GM18498 (cell line): ENCODE data around the gene SYN1.

Experiments used
- ATAC-seq: cut with Tn5 transposase; IDR thresholded peaks from one replicate; pipeline ENCODE4 v1.9.1; 2021; ENCODE audit warnings: mild to moderate bottlenecking, moderate library complexity; ENCODE audit not compliant: unreplicated experiment

SYN1 gene

GRCh38 chrX:47574547-47575301, 44.9 kb downstream of the SYN1 start:
- ATAC-seq = no peak

- no peak for ATAC-seq
Measured at GRCh38 chrX:47574076-47574546, 45.5 kb downstream of the SYN1 start.

DNA sequence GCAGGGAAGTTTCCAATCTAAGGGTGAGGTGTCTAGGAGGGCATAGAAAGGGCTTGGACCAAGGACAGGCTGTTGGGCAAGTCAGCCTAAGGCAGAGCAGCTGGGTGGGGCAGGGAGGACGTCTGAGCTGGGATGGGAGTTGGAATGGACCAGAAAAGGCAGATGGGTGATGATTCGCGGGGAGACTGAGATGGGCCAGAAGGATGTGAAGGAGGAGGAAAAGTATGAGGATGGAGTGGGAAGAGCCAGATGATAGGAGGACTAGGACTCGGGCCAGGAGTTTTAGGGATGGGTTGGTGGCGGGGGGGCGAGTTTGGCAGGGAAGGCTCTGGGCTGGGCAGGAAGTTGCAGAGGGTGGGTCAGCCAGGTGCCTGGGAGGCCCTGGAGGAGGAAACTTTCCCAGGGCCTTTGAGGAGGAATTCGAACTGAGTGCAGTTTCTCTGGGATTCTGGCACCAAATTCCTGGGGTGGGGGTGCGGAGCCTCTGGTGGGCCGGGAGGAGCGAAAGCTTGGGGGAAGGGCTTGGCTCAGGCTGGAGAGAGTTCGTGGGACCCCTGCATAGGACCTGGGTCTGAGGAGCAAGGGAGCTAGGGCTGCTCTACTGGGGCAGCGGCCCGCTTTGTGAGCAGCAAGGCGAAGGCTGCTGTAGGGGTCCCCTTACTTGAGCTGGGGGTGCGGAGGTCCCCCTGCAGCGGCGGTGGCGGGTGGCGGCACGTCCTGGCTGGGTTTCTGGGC, 46.1 kb downstream of the SYN1 start:
- no peak for ATAC-seq

DNA sequence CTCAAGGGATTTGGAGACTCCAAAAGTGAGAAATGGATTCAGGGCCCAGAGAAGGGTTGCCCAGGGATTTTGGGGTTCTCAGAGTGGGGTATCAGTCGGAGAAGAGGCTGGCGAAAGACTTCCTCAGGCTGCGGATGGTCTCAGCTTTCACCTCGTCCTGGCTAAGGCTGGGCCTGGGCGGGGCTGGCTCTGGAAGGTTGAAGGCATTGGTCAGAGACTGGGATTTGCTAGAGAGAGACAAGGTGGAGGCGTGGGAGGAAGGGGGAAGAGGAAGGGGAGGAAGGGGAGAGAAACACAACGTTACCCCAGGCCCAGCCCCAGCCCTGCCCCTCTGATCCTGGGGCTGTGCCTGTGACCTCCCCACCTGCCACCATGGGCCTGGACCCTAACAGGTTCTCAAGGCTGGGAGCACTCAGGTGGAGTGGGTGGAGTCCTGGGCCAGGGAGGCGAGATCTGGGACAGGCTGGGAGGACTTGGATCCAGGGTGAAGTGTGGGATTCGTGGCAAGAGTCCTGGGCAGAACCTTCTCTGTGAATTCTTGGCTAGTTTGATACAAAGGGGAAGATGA, 46.8 kb downstream of the SYN1 start:
- ATAC-seq = no peak

DNA sequence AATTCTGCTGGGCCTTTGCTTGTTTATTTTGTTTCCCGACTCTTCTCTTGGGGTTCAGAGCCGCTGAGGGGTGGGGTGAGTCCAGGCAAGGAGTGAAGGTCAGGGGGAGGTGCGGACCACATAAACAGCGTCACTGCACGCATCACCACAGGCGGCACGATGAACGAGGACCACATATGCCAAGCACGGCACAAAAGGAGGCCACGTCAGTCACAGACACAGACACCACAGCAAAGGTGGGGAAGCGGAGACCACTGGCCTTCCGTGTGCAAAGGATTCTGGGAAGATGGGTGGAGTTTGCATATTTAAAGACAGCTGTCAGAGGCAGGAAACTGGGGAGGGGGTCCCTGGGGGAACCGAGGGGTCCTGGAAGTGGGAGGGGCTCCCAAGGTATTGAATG, 47.8 kb downstream of the SYN1 start:
- ATAC-seq = no peak

GRCh38 chrX:47571215-47571614, 48.4 kb downstream of the SYN1 start:
- ATAC-seq = no peak

GRCh38 chrX:47570794-47571193, 48.9 kb downstream of the SYN1 start:
- ATAC-seq = no peak

GRCh38 chrX:47568656-47569295, 50.9 kb downstream of the SYN1 start:
- no peak for ATAC-seq

DNA sequence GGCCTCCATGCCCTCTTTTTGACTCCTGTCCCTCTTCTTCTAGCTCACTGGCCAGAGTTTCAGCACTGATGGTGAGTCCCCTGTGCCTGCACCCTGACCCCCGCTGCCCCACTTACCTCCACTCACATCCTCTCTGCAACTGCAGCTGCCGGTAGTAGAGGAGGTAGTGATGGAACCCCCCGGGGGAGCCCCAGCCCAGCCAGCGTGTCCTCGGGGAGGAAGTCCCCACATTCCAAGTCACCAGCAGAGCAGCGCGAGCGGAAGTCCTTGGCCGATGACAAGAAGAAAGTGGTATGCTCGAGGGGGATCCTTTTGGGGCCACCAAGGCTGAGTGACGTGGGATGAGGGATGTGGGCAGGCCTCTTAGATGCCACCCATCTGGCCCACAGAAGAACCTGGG, 52.8 kb downstream of the SYN1 start:
- no peak for ATAC-seq

- ATAC-seq = no peak
Measured at GRCh38 chrX:47564438-47565085, 55.1 kb downstream of the SYN1 start.

DNA sequence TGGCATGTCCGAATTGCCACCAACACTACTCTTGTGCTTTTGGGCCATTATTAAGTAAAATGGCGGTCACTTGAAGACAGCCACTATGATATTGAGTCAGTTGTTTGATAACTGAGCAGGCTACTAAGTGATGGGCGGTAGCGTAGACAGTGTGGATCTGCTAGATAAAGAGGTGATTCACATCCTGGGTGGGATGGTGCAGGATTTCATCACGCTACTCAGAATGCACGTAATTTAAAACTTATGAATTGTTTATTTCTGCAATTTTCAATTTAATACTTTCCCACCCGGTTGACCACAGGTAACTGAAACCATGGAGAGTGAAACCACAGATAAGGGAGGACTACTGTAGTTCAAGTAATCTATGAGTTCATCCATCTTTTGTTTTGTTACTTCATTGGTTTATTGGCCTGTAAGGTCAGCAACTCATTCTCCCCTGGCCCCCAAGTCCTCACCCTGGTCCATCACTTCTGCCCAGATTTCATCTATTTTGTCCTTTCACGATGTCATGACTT, 55.8 kb downstream of the SYN1 start:
- ATAC-seq = no peak

GRCh38 chrX:47562615-47563243, 56.9 kb downstream of the SYN1 start:
- ATAC-seq = no peak

DNA sequence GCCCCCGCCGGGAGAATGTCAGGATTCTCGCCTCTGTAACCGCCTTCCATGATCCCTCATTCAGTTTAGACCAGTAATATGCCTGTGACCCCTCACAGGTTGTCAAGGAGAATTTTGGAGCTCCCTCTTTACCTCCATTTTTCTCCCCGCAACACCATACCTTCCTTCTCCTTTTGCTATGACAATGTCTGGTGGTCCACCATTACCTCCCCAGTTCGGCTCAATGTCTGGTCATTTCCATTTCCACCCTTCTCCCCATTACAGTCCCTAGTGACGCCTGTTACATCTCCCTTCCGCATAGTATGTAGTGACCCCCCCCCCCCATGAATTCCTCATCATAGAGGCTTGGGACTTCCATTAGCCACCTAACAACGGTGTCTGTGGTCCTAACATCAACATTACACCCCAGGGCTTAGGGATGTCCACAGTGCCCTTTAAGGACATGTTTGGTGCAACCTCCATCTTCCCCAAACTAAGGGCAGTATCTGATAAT, 58.0 kb downstream of the SYN1 start:
- no peak for ATAC-seq

- peak; percentile 92 for ATAC-seq
Measured at GRCh38 chrX:47560934-47561658, 58.6 kb downstream of the SYN1 start, which contains the start of gene ARAF. TSS of gene ARAF (plus strand) at chrX:47561205. CDS start at chrX:47562968, 1,763 bp downstream.

DNA sequence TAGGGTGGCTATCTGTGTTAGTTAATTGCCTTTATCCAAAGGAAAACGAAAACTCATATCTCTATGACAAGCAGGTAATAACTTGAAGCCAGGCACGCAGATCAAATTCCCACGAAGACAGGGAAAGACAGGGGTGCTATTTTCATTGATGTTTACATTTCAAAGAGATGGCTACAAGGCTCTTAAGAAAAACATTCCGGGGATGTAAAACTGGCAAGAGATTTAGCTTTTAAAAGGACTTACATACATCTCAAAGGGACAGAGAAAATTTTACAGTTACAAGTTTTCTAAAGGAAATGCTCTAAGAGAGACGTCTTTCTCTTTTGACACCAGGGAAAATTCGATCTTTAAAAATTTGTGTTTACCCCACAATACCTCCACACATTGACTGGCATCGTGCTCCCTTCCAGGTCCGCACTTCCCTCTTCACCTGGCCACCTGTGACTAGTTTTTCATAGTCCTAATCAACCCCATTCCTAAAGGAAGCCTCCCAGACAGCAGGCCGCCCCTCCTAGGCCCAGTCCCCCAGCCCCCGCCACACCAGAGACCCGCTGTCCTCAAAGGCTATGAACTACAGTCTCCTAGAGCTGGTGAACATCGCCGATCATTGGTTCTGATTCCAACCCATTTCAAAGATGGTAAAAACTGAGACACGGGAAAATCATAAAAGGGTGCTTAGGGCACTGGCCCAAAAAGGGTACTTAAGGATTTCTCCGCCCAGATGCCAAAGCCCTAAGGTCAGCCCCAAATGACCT, 59.3 kb downstream of the SYN1 start:
- no peak for ATAC-seq

DNA sequence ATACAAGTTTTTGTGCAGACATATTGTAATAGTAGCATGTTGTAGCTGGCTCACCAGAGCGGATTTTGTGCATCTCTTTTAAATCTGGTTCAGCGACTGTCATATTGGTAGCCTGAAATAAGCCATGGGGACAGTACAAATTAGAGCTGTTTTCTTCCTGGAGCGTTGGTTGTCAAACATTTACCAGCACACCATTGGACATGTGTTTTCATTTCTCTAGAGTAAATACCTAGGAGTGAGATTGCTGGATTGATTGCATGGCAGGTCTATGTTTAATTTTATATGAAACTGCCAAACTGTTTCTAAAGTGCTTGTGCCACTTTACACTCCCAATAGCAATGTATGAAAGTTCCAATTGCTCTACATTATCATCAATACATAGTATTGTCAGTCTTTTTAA, 61.2 kb downstream of the SYN1 start:
- no peak for ATAC-seq

DNA sequence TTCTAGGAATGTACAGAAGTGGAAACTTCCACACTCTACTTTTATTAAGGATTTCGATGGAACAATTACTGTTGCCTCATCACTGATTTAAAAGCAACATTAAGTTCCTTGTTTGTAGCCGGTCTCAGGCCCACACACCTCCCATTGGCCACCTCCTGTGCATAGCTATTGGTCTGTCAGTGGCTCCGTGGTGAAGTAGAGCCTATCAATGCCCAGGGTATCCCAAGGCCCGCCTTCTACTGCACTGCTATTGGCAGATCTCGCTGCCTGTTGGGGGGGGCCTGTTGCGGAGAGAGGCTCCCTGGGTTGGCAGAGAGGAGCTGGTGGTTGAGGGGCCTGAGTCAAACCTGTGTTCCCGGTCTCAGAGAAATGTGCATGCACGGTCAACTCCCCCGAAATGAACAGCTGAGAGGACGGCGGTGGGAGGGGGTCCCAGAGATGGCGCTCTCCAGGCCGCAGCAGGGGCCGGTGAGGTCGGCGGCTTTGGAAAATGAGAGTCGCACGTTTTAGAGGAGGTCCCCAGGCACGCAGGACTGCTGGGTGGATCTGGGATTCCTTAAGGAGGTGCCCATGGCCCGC, 63.5 kb downstream of the SYN1 start:
- ATAC-seq = peak; percentile 89

GRCh38 chrX:47543496-47543895, 76.2 kb downstream of the SYN1 start:
- no peak for ATAC-seq
